ENCODE measurements around the gene CDK5.

The CDK5 gene

GRCh38 chr7:151086802-151087244 is 29.1 kb upstream of the CDK5 start:
- H3K4me3 ChIP-seq (ENCODE audit: low read depth, low read length), result peak overlapping the region; percentile 80
- H3K27me3 ChIP-seq (ENCODE audit: control insufficient read depth, insufficient read depth, low read length), result peaks cover 37% of the 10 kb centered on the region
- H3K9ac ChIP-seq (ENCODE audit: low read depth, low read length), result peak overlapping the region; percentile 30; the same call in 1 of the 2 replicates
- no peaks in the 10 kb centered on the region for H3K9me3 ChIP-seq (ENCODE audit: control insufficient read depth, insufficient read depth, low read length)
- no peaks in the 10 kb centered on the region for H3K36me3 ChIP-seq (ENCODE audit: control insufficient read depth, insufficient read depth, low read length)
- peaks cover 42% of the 10 kb centered on the region for H3K4me1 ChIP-seq (ENCODE audit: control insufficient read depth, insufficient read depth, low read length)
- no peak overlapping the region for H3K27ac ChIP-seq (ENCODE audit: low read depth, low read length)

GRCh38 chr7:151085691-151086620 is 28.3 kb upstream of the CDK5 start, which contains the start of gene AGAP3:
AGAP3 (plus strand) TSS chr7:151086475; CDS start chr7:151086742, 267 bp downstream.
- peaks cover 44% of the 10 kb centered on the region for H3K4me1 ChIP-seq (ENCODE audit: control insufficient read depth, insufficient read depth, low read length)
- H3K27ac ChIP-seq (ENCODE audit: low read depth, low read length), result peak within 1 kb of the TSS; percentile 78

GRCh38 chr7:151085329-151085690 is 27.6 kb upstream of the CDK5 start:
- Histone ChIP-seq H3K36me3 (ENCODE audit: control insufficient read depth, insufficient read depth, low read length) (no peaks in the 10 kb centered on the region), H3K27ac (ENCODE audit: low read depth, low read length) (no peak overlapping the region), H3K9ac (ENCODE audit: low read depth, low read length) (no peak overlapping the region), H3K4me1 (ENCODE audit: control insufficient read depth, insufficient read depth, low read length) (peaks cover 44% of the 10 kb centered on the region), H3K4me3 (ENCODE audit: low read depth, low read length) (peak overlapping the region; percentile 74; the same call in 1 of the 2 replicates), H3K27me3 (ENCODE audit: control insufficient read depth, insufficient read depth, low read length) (peaks cover 37% of the 10 kb centered on the region), H3K9me3 (ENCODE audit: control insufficient read depth, insufficient read depth, low read length) (no peaks in the 10 kb centered on the region)

More at GRCh38 chr7:151085691-151086620, 28.3 kb upstream of the CDK5 start, which contains the start of gene AGAP3:
- H3K9ac ChIP-seq (ENCODE audit: low read depth, low read length), result peak within 1 kb of the TSS; percentile 30; the same call in 1 of the 2 replicates
- H3K4me3 ChIP-seq (ENCODE audit: low read depth, low read length), result peak within 1 kb of the TSS; percentile 80
- H3K27me3 ChIP-seq (ENCODE audit: control insufficient read depth, insufficient read depth, low read length), result peaks cover 37% of the 10 kb centered on the region
- no peaks in the 10 kb centered on the region for H3K9me3 ChIP-seq (ENCODE audit: control insufficient read depth, insufficient read depth, low read length)
- H3K36me3 ChIP-seq (ENCODE audit: control insufficient read depth, insufficient read depth, low read length), result no peaks in the 10 kb centered on the region

- no peaks in the 10 kb centered on the region for H3K9me3 ChIP-seq (ENCODE audit: control insufficient read depth, insufficient read depth, low read length)
- peaks cover 33% of the 10 kb centered on the region for H3K27me3 ChIP-seq (ENCODE audit: control insufficient read depth, insufficient read depth, low read length)
- H3K4me1 ChIP-seq (ENCODE audit: control insufficient read depth, insufficient read depth, low read length), result peaks cover 47% of the 10 kb centered on the region
- H3K9ac ChIP-seq (ENCODE audit: low read depth, low read length), result no peak overlapping the region
- H3K27ac ChIP-seq (ENCODE audit: low read depth, low read length), result no peak overlapping the region
- H3K4me3 ChIP-seq (ENCODE audit: low read depth, low read length), result peak overlapping the region; percentile 65
- H3K36me3 ChIP-seq (ENCODE audit: control insufficient read depth, insufficient read depth, low read length), result no peaks in the 10 kb centered on the region
These were observed 26.1 kb upstream of the CDK5 start for GRCh38 chr7:151083824-151084160.

GRCh38 chr7:151083071-151083823 is 25.6 kb upstream of the CDK5 start, which contains the start of gene TMUB1:
TMUB1 (minus strand) TSS chr7:151083493; CDS start chr7:151082563, 930 bp downstream.
- Histone ChIP-seq H3K27me3 (ENCODE audit: control insufficient read depth, insufficient read depth, low read length) (peaks cover 28% of the 10 kb centered on the region), H3K9ac (ENCODE audit: low read depth, low read length) (no peak within 1 kb of the TSS), H3K27ac (ENCODE audit: low read depth, low read length) (peak within 1 kb of the TSS; percentile 35), H3K4me1 (ENCODE audit: control insufficient read depth, insufficient read depth, low read length) (peaks cover 43% of the 10 kb centered on the region), H3K9me3 (ENCODE audit: control insufficient read depth, insufficient read depth, low read length) (no peaks in the 10 kb centered on the region), H3K36me3 (ENCODE audit: control insufficient read depth, insufficient read depth, low read length) (no peaks in the 10 kb centered on the region), H3K4me3 (ENCODE audit: low read depth, low read length) (peak within 1 kb of the TSS; percentile 65)

DNA sequence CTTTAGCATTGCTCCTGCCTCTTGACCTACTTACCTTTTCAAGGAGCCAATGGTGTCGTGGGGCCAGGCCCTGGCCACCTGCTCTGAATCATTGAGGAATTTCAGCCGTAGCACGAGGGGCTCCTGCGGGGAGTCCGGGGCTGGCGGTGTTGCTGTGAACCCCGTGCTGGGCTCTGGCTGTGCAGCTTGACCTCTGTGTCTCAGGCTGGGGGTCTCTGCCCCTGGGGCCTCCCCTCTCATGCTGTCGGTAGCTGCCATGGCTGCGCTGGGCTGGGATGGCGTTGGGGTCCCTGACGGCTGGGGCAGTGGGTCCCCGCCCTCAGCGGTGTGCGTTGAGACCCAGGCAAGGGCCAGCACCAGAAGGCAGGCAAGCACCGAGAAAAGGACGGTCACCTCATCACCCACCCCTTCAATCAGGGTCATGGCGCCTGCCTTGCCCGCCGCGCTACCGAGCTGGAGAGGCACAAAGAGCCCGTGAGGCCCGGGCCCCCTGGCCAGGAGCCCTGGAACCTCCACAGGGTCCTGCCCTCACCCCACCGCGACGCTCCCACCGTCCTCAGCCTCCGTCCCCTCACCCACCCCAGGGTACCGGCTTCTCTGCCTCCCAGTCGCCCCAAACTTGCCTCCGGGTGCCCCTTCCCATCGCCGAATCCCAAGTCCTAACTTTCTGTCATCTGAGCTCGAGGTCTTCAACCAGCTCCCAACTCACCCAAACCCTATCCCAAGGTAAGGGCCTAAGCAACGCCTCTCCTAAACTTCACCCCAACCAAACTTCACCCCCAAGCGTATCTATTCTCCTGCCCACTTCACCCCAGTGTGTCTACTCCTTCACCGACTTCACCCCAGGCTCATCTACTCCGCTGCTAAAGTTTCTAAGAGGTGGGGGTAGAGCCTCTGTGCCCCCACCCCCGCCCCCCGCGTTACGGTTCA is 24.7 kb upstream of the CDK5 start:
- no peak overlapping the region for H3K27ac ChIP-seq (ENCODE audit: low read depth, low read length)
- H3K36me3 ChIP-seq (ENCODE audit: control insufficient read depth, insufficient read depth, low read length), result no peaks in the 10 kb centered on the region
- no peaks in the 10 kb centered on the region for H3K9me3 ChIP-seq (ENCODE audit: control insufficient read depth, insufficient read depth, low read length)
- no peak overlapping the region for H3K9ac ChIP-seq (ENCODE audit: low read depth, low read length)
- peak overlapping the region; percentile 65 for H3K4me3 ChIP-seq (ENCODE audit: low read depth, low read length)
- H3K27me3 ChIP-seq (ENCODE audit: control insufficient read depth, insufficient read depth, low read length), result peaks cover 19% of the 10 kb centered on the region
- peaks cover 37% of the 10 kb centered on the region for H3K4me1 ChIP-seq (ENCODE audit: control insufficient read depth, insufficient read depth, low read length)

GRCh38 chr7:151081170-151082101 is 23.7 kb upstream of the CDK5 start:
- peak overlapping the region; percentile 95 for H3K4me3 ChIP-seq (ENCODE audit: low read depth, low read length)
- H3K36me3 ChIP-seq (ENCODE audit: control insufficient read depth, insufficient read depth, low read length), result no peaks in the 10 kb centered on the region
- no peaks in the 10 kb centered on the region for H3K9me3 ChIP-seq (ENCODE audit: control insufficient read depth, insufficient read depth, low read length)
- H3K27me3 ChIP-seq (ENCODE audit: control insufficient read depth, insufficient read depth, low read length), result peaks cover 14% of the 10 kb centered on the region
- H3K27ac ChIP-seq (ENCODE audit: low read depth, low read length), result peak overlapping the region; percentile 81
- H3K9ac ChIP-seq (ENCODE audit: low read depth, low read length), result no peak overlapping the region
- peaks cover 37% of the 10 kb centered on the region for H3K4me1 ChIP-seq (ENCODE audit: control insufficient read depth, insufficient read depth, low read length)

- H3K4me3 ChIP-seq (ENCODE audit: low read depth, low read length), result peak within 1 kb of the TSS; percentile 95
- H3K36me3 ChIP-seq (ENCODE audit: control insufficient read depth, insufficient read depth, low read length), result peaks cover 6% of the 10 kb centered on the region; the same call in 1 of the 2 replicates
- H3K9ac ChIP-seq (ENCODE audit: low read depth, low read length), result peak within 1 kb of the TSS; percentile 91
- H3K27ac ChIP-seq (ENCODE audit: low read depth, low read length), result peak within 1 kb of the TSS; percentile 81
- peaks cover 14% of the 10 kb centered on the region for H3K27me3 ChIP-seq (ENCODE audit: control insufficient read depth, insufficient read depth, low read length)
- H3K4me1 ChIP-seq (ENCODE audit: control insufficient read depth, insufficient read depth, low read length), result peaks cover 37% of the 10 kb centered on the region
- no peaks in the 10 kb centered on the region for H3K9me3 ChIP-seq (ENCODE audit: control insufficient read depth, insufficient read depth, low read length)
These were observed 22.9 kb upstream of the CDK5 start, which contains the start of gene FASTK for GRCh38 chr7:151080522-151081169. FASTK (minus strand) TSS chr7:151080809; CDS start chr7:151080766, 43 bp downstream.

DNA sequence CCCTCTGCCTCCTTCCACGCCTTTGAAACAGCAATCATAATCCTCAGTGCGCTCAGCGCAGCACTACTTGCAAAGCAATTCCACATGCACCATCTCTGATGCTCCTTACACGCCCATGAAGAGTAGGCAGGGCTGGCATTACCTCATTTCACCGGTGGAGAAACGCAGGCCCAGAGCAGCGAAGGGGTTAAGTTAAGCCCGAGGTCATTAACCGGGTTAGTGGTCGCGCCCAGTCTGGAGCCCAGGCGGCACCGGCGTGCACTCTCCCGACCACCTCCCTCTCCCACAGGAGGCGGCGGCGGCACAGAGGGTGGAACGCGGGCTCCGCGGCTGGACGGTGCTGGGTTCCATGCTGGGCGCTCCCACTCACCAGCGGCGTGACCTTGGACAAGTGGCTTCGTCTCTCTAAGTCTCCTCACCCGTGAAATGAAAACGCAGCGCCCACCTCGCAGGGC is 22.4 kb upstream of the CDK5 start:
- H3K4me1 ChIP-seq (ENCODE audit: control insufficient read depth, insufficient read depth, low read length), result peaks cover 32% of the 10 kb centered on the region
- no peaks in the 10 kb centered on the region for H3K9me3 ChIP-seq (ENCODE audit: control insufficient read depth, insufficient read depth, low read length)
- peak overlapping the region; percentile 81 for H3K27ac ChIP-seq (ENCODE audit: low read depth, low read length)
- peaks cover 12% of the 10 kb centered on the region for H3K27me3 ChIP-seq (ENCODE audit: control insufficient read depth, insufficient read depth, low read length)
- H3K36me3 ChIP-seq (ENCODE audit: control insufficient read depth, insufficient read depth, low read length), result peaks cover 10% of the 10 kb centered on the region
- peak overlapping the region; percentile 95 for H3K4me3 ChIP-seq (ENCODE audit: low read depth, low read length)
- peak overlapping the region; percentile 91 for H3K9ac ChIP-seq (ENCODE audit: low read depth, low read length)
